ENCODE measurements around the gene KPNA5. TPM values are rescaled to one million over a fixed set of nuclear protein-coding genes. Genes with fewer than 3 reads are reported as not detected.

The KPNA5 gene
- total and polyA plus RNA-seq, 2 of the 13 experiments (the other 11 are each of a cell fraction or from before 2014, with no cell fraction given), result 5.3 to 13.0 TPM

DNA sequence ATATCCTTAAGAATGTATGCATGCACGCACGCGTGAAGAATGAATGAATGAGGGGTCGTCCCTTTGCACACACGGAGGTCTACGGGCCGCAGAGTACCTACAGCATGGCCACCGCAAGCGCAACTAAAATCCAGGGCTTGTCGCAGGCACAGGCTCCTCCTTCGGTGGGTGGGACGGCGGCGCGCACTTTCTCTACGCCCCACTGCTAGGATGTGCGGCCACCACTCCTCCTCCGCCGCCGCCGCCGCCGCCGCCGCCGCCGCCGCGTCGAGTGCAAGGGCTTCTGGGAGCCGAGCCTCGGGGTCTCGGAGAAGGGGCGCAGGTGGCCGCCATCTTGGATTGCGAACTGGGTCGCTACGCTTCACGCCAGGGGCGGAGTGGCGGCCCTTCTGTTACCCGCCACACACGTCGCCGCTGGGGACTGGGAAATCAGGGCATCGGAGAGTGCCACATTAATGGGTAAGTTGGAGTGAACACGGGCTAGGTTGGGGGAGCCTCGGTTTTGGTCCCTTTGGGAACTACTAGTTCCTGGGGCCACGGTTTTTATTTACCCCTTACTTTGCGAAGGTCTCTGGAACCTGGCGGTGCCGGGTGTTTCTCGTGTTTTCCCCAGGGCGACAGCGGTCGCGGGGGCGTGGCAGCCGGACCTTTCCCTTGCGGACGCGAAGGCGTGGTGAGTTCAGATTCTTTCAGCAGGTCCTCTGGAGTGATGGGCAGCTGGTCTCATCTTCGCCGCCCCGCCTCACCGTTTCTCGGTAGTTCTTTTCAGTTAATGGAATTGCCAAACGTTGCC lies at the start of gene KPNA5 (continued):
- TF ChIP-seq POLR2A (IDR thresholded peaks at IDR 0.05; ENCODE audit: insufficient read depth in 1 of 2, low read depth in 2 of 2, low read length in 2 of 2) (peak; percentile 98 to 100), ZFP36L1 (CRISPR knock-in tag; IDR thresholded peaks at IDR 0.05) (peak; percentile 93), TP53 (CRISPR knock-in tag; conservative IDR thresholded peaks at IDR 0.05) (no peak; the same call in 1 of the 2 replicates), HMGA1 (CRISPR knock-in tag; conservative IDR thresholded peaks at IDR 0.05) (no peak), ZNF570 (CRISPR knock-in tag; IDR thresholded peaks at IDR 0.05; ENCODE audit: borderline replicate concordance) (no peak), TBX3 (IDR thresholded peaks at IDR 0.05; ENCODE audit: borderline replicate concordance) (no peak; the same call in 1 of the 2 replicates), RFX1 (IDR thresholded peaks at IDR 0.05) (no peak), ARID2 (CRISPR knock-in tag; IDR thresholded peaks at IDR 0.05; ENCODE audit: borderline replicate concordance) (no peak), PHF5A (CRISPR knock-in tag; IDR thresholded peaks at IDR 0.05; ENCODE audit: low read depth, unreplicated experiment) (no peak), ZFP36 (IDR thresholded peaks at IDR 0.05; ENCODE audit: borderline replicate concordance, low read depth, low read length, partially characterized antibody) (no peak), HDAC2 (CRISPR knock-in tag; IDR thresholded peaks at IDR 0.05) (peak; percentile 87), ZSCAN25 (CRISPR knock-in tag; IDR thresholded peaks at IDR 0.05) (no peak; the same call in 1 of the 2 replicates), NCOA2 (CRISPR knock-in tag; IDR thresholded peaks at IDR 0.05) (0 out of 2 replicates have a peak, but pooled peaks have one; percentile 48), HDAC6 (IDR thresholded peaks at IDR 0.05; ENCODE audit: low read depth, low read length) (no peak), HIVEP1 (CRISPR knock-in tag; IDR thresholded peaks at IDR 0.05) (peak; percentile 80), FOXA3 (CRISPR knock-in tag; IDR thresholded peaks at IDR 0.05) (peak; percentile 52; the same call in 1 of the 2 replicates), ZBTB8A (CRISPR knock-in tag; IDR thresholded peaks at IDR 0.05; ENCODE audit: borderline replicate concordance, low read depth) (peak; percentile 55; the same call in 1 of the 2 replicates), ZNF292 (CRISPR knock-in tag; IDR thresholded peaks at IDR 0.05; ENCODE audit: borderline replicate concordance, low read depth) (peak; percentile 42; the same call in 1 of the 2 replicates), ARNTL (CRISPR knock-in tag; IDR thresholded peaks at IDR 0.05) (no peak; the same call in 1 of the 2 replicates), ASH2L (IDR thresholded peaks at IDR 0.05; ENCODE audit: insufficient read length, low read depth, low read length) (peak; percentile 85), ZNF20 (CRISPR knock-in tag; IDR thresholded peaks at IDR 0.05) (0 out of 2 replicates have a peak, but pooled peaks have one; percentile 44), ZNF468 (CRISPR knock-in tag; IDR thresholded peaks at IDR 0.05) (peak; percentile 66; the same call in 1 of the 2 replicates)
- TF ChIP-seq, protein P1, sequence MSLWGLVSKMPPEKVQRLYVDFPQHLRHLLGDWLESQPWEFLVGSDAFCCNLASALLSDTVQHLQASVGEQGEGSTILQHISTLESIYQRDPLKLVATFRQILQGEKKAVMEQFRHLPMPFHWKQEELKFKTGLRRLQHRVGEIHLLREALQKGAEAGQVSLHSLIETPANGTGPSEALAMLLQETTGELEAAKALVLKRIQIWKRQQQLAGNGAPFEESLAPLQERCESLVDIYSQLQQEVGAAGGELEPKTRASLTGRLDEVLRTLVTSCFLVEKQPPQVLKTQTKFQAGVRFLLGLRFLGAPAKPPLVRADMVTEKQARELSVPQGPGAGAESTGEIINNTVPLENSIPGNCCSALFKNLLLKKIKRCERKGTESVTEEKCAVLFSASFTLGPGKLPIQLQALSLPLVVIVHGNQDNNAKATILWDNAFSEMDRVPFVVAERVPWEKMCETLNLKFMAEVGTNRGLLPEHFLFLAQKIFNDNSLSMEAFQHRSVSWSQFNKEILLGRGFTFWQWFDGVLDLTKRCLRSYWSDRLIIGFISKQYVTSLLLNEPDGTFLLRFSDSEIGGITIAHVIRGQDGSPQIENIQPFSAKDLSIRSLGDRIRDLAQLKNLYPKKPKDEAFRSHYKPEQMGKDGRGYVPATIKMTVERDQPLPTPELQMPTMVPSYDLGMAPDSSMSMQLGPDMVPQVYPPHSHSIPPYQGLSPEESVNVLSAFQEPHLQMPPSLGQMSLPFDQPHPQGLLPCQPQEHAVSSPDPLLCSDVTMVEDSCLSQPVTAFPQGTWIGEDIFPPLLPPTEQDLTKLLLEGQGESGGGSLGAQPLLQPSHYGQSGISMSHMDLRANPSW (CRISPR knock-in tag; IDR thresholded peaks at IDR 0.05; ENCODE audit: borderline replicate concordance), result no peak; the same call in 1 of the 2 replicates
- TF ChIP-seq, protein P2, sequence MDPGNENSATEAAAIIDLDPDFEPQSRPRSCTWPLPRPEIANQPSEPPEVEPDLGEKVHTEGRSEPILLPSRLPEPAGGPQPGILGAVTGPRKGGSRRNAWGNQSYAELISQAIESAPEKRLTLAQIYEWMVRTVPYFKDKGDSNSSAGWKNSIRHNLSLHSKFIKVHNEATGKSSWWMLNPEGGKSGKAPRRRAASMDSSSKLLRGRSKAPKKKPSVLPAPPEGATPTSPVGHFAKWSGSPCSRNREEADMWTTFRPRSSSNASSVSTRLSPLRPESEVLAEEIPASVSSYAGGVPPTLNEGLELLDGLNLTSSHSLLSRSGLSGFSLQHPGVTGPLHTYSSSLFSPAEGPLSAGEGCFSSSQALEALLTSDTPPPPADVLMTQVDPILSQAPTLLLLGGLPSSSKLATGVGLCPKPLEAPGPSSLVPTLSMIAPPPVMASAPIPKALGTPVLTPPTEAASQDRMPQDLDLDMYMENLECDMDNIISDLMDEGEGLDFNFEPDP (CRISPR knock-in tag; conservative IDR thresholded peaks at IDR 0.05), result no peak
- TF ChIP-seq, protein P3, sequence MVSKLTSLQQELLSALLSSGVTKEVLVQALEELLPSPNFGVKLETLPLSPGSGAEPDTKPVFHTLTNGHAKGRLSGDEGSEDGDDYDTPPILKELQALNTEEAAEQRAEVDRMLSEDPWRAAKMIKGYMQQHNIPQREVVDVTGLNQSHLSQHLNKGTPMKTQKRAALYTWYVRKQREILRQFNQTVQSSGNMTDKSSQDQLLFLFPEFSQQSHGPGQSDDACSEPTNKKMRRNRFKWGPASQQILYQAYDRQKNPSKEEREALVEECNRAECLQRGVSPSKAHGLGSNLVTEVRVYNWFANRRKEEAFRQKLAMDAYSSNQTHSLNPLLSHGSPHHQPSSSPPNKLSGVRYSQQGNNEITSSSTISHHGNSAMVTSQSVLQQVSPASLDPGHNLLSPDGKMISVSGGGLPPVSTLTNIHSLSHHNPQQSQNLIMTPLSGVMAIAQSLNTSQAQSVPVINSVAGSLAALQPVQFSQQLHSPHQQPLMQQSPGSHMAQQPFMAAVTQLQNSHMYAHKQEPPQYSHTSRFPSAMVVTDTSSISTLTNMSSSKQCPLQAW (CRISPR knock-in tag; IDR thresholded peaks at IDR 0.05), result peak; percentile 96
